Mammary epithelial cell (primary cell): ENCODE data around the gene UNC80.

ENCODE experiments used
- EZH2 ChIP-seq: IDR thresholded peaks from 2 replicates; pipeline ENCODE4 v1.6.1; 2012; ENCODE audit warnings: low read length, inconsistent platforms, borderline replicate concordance
- TF ChIP-seq, protein P1 (sequence below), 2 donors: IDR thresholded peaks in 1 of 2; conservative IDR thresholded peaks in 1 of 2; 2 replicates each; pipeline ENCODE4 v1.5.1; 2011 to 2012; ENCODE audit warnings: inconsistent platforms in 2 of 2, low read length in 2 of 2, mild to moderate bottlenecking in 2 of 2, control low read depth in 1 of 2, low read depth in 1 of 2; ENCODE audit not compliant: insufficient read depth in 1 of 2; ENCODE audit errors: extremely low read depth in 1 of 2

DNA sequence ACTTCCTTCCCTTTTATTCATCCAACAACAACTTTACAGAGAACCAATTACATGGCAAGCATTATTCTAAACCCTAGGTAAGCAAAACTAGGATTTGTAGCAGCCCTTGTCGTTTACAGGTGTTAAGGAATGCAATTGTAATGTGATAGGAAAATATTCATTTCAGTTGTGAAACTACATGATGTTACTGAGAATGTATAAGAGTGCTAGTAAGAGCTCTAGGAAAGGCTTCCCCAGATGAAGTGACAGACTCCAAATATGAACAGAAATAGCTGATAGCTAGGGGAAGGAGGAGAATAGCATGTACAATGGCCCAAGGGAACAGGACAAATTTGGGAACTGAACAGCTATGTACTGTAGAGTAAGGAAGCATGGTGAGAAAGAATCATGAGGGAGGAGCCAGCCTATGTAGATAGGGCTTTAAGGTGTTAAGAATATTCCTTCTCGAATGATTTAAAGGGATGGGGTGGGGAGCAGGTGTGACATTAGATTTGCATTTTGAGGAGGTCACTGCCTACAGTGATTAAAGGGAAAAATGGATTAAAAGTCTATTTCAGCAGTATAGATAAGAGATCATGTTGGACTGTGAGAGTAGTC, 262.6 kb downstream of the UNC80 start:
- TF ChIP-seq, protein P1, sequence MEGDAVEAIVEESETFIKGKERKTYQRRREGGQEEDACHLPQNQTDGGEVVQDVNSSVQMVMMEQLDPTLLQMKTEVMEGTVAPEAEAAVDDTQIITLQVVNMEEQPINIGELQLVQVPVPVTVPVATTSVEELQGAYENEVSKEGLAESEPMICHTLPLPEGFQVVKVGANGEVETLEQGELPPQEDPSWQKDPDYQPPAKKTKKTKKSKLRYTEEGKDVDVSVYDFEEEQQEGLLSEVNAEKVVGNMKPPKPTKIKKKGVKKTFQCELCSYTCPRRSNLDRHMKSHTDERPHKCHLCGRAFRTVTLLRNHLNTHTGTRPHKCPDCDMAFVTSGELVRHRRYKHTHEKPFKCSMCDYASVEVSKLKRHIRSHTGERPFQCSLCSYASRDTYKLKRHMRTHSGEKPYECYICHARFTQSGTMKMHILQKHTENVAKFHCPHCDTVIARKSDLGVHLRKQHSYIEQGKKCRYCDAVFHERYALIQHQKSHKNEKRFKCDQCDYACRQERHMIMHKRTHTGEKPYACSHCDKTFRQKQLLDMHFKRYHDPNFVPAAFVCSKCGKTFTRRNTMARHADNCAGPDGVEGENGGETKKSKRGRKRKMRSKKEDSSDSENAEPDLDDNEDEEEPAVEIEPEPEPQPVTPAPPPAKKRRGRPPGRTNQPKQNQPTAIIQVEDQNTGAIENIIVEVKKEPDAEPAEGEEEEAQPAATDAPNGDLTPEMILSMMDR (conservative IDR thresholded peaks at IDR 0.05 in 1 of 2, IDR thresholded peaks at IDR 0.05 in 1 of 2; ENCODE audit: extremely low read depth in 1 of 2, insufficient read depth in 1 of 2, low read depth in 1 of 2, low read length in 2 of 2), result no peak
- TF ChIP-seq EZH2, result no peak
